Measurements from ENCODE around the gene PSD2. TPM values are rescaled to one million over a fixed set of nuclear protein-coding genes. Genes with fewer than 3 reads are reported as not detected.

PSD2 gene
- total and polyA plus RNA-seq, 12 donors, result 0.03 to 0.09 (median 0.08) TPM; not detected in 9

- DNase-seq (no peak), ATAC-seq (no peak)
- peaks cover 0 to 23% (median 0%) of the 10 kb centered on the region in 9 donors for H3K36me3 ChIP-seq
- no peak for TF ChIP-seq CTCF (IDR thresholded peaks at IDR 0.05)
- H3K27me3 ChIP-seq, result peaks cover 0 to 30% (median 0%) of the 10 kb centered on the region in 7 donors
- no peak overlapping the region for H3K4me3 ChIP-seq
- no peaks in the 10 kb centered on the region for H3K9me3 ChIP-seq
- intact Hi-C loops (cut with DNase I), result no loop called here
- H3K4me1 ChIP-seq, result peaks cover 0 to 21% (median 16%) of the 10 kb centered on the region in 9 donors
- no peak overlapping the region for H3K27ac ChIP-seq
- 80 to 98% methylated on average over 3 of the region's 3 CpGs for WGBS, 2 donors
These were observed 54.9 kb downstream of the PSD2 start for GRCh38 chr5:139850423-139851016.

GRCh38 chr5:139851558-139851957, 56.0 kb downstream of the PSD2 start:
- no peak overlapping the region for H3K4me3 ChIP-seq
- peaks cover 0 to 19% (median 0%) of the 10 kb centered on the region in 7 donors for H3K27me3 ChIP-seq
- DNase-seq (no peak), ATAC-seq (no peak)
- H3K4me1 ChIP-seq, result peaks cover 0 to 17% (median 10%) of the 10 kb centered on the region in 9 donors
- intact Hi-C loops (cut with DNase I), result no loop called here
- H3K27ac ChIP-seq, result no peak overlapping the region
- H3K36me3 ChIP-seq, result peaks cover 0 to 23% (median 0%) of the 10 kb centered on the region in 9 donors
- H3K9me3 ChIP-seq, result no peaks in the 10 kb centered on the region
- 95 to 96% methylated on average over 19 of the region's 19 CpGs for WGBS, 2 donors
- TF ChIP-seq CTCF (IDR thresholded peaks at IDR 0.05), result no peak

- Histone ChIP-seq H3K4me1 (peaks cover 0 to 10% (median 0%) of the 10 kb centered on the region in 9 donors), H3K4me3 (no peak overlapping the region), H3K9me3 (no peaks in the 10 kb centered on the region), H3K27ac (no peak overlapping the region), H3K36me3 (peaks cover 0 to 23% (median 0%) of the 10 kb centered on the region in 9 donors), H3K27me3 (peaks cover 0 to 10% (median 0%) of the 10 kb centered on the region in 7 donors)
- ATAC-seq (no peak), DNase-seq (no peak)
- intact Hi-C loops (cut with DNase I), result no loop called here
- 92 to 96% methylated on average over 6 to 8 of the region's 8 CpGs for WGBS, 2 donors
- no peak for TF ChIP-seq CTCF (IDR thresholded peaks at IDR 0.05)
These were observed 57.1 kb downstream of the PSD2 start for GRCh38 chr5:139852696-139853095.

GRCh38 chr5:139854029-139854605, 58.5 kb downstream of the PSD2 start:
- 96% methylated on average over 7 of the region's 7 CpGs for WGBS, 2 donors
- no peak for ATAC-seq
- intact Hi-C loops (cut with DNase I), result no loop called here

More at GRCh38 chr5:139854029-139854605, 58.5 kb downstream of the PSD2 start:
- Histone ChIP-seq H3K27ac (no peak overlapping the region), H3K4me1 (peaks cover 0 to 4% (median 0%) of the 10 kb centered on the region in 9 donors), H3K9me3 (no peaks in the 10 kb centered on the region), H3K4me3 (no peak overlapping the region), H3K27me3 (no peaks in the 10 kb centered on the region), H3K36me3 (peaks cover 0 to 23% (median 0%) of the 10 kb centered on the region in 9 donors)
- no peak for DNase-seq
- TF ChIP-seq CTCF (IDR thresholded peaks at IDR 0.05), result no peak
